Measurements from ENCODE around the gene TLR5. TPM values are rescaled to one million over a fixed set of nuclear protein-coding genes. Genes with fewer than 3 reads are reported as not detected.

Gene TLR5
- polyA plus RNA-seq, 2 donors: 3.5 to 4.7 TPM

DNA sequence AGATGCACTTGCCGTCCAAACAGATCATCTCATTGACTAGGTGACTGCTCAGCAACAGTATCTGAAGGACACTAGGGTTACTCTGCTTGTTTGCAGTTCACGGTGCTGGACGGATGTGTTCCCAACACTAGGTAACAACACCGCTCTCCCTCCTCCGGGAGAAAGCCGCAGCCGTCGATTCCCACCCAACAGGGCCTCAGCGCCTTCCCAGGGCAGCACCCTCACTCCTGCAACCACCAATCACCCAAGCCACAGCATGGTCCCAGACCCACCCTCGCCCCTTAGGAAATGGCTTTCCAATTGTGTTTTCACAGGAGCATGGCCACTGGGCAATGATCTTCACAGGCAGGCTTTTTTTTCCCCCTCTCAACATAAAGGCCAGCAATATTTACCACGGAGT lies 779 bp downstream of the TLR5 start:
- Histone ChIP-seq H3K4me3 (ENCODE audit: low read depth in 1 of 2, low read length in 2 of 2) (peak overlapping the region; percentile 60 to 63), H3K36me3 (ENCODE audit: control insufficient read depth in 2 of 2, insufficient read depth in 2 of 2, low read length in 1 of 2) (no peaks in the 10 kb centered on the region), H3K4me1 (ENCODE audit: control insufficient read depth in 2 of 2, insufficient read depth in 2 of 2, low read length in 1 of 2) (peaks cover 3 to 24% of the 10 kb centered on the region in 2 donors), H3K27me3 (ENCODE audit: control insufficient read depth in 1 of 2, insufficient read depth in 2 of 2, low read length in 2 of 2) (no peaks in the 10 kb centered on the region), H3K9me3 (ENCODE audit: control insufficient read depth in 2 of 2, insufficient read depth in 1 of 2, low read depth in 1 of 2, low read length in 1 of 2) (no peaks in the 10 kb centered on the region), H3K27ac (ENCODE audit: low read depth in 2 of 2, low read length in 1 of 2) (peak overlapping the region; percentile 79 to 88)
- 87 to 89% methylated on average over 11 of the region's 11 CpGs for WGBS, 2 donors

DNA sequence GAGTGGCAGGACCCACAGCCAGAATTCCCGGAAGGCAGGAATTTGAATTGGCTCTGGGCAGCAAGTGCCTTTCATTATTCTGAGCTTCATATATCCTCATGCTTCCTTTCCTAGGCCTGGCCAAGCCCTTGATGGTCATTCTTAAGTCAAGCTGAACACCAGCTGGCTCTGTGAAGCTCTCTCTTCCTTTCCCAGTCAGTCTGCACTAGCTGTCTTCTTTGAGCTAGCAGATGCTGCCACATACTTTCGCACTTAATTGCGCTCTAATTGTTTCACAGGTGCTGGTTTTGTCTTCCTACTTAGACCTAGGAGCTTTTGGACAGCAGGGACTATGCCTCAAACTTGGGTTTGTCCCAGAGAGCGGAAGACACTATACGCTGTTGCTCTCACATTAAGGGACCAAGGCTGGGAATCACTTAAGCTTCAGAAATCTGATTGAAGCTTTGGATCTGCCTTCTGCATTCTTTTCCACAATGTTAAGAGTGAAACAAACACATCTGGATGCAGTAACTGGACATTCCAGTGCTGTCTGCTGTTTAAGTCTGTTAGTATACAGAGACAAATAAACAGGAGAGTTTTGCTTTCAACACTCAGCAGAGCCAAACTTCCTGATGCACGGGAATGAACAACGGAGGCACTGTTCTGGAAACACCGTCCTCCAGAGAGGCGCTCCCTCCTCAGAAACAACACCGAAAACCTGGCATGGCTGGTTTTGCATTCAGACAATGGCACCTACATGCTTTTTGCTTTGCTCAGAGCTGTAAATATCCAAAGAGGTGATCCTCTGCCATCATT lies 2.2 kb downstream of the TLR5 start:
- Histone ChIP-seq H3K9me3 (ENCODE audit: control insufficient read depth in 2 of 2, insufficient read depth in 1 of 2, low read depth in 1 of 2, low read length in 1 of 2) (no peaks in the 10 kb centered on the region), H3K4me3 (ENCODE audit: low read depth in 1 of 2, low read length in 2 of 2) (no peak overlapping the region), H3K27me3 (ENCODE audit: control insufficient read depth in 1 of 2, insufficient read depth in 2 of 2, low read length in 2 of 2) (no peaks in the 10 kb centered on the region), H3K4me1 (ENCODE audit: control insufficient read depth in 2 of 2, insufficient read depth in 2 of 2, low read length in 1 of 2) (peaks cover 7 to 31% of the 10 kb centered on the region in 2 donors), H3K36me3 (ENCODE audit: control insufficient read depth in 2 of 2, insufficient read depth in 2 of 2, low read length in 1 of 2) (no peaks in the 10 kb centered on the region), H3K27ac (ENCODE audit: low read depth in 2 of 2, low read length in 1 of 2) (peak overlapping the region; percentile 62 to 69)
- WGBS, 2 donors: 57 to 60% methylated on average over 10 of the region's 10 CpGs

DNA sequence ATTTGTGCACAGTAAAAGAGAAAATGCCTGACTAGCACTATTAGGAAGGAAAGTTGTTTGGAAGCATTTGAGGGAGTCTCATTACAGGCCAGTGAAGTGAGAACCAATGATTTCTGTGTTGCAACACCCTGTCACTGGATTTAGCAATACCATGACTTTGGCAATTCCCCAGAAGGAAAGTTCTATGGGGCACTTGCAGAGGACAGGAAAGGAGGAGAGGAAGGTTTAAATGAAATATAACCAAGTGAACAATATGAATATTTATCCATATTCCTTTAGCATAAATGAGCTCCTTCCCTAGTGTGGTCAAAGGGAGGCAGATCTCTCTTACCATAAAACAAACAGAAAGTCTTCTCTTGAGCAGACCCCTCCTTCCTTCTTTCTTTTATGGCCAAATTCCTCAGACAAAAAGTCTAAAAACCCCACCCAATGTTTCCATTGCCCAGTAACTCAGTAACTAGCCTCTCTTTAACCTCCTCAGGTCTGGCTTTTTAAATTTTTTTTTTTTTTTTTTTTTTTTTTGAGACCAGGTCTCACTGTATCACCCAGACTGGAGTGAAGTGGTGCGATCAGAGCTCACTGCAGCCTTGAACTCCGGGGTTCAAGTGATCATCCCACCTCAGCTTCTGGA lies 5.5 kb downstream of the TLR5 start:
- Histone ChIP-seq H3K4me3 (ENCODE audit: low read depth in 1 of 2, low read length in 2 of 2) (no peak overlapping the region), H3K36me3 (ENCODE audit: control insufficient read depth in 2 of 2, insufficient read depth in 2 of 2, low read length in 1 of 2) (no peaks in the 10 kb centered on the region), H3K27me3 (ENCODE audit: control insufficient read depth in 1 of 2, insufficient read depth in 2 of 2, low read length in 2 of 2) (no peaks in the 10 kb centered on the region), H3K4me1 (ENCODE audit: control insufficient read depth in 2 of 2, insufficient read depth in 2 of 2, low read length in 1 of 2) (peaks cover 4 to 28% of the 10 kb centered on the region in 2 donors), H3K27ac (ENCODE audit: low read depth in 2 of 2, low read length in 1 of 2) (peak overlapping the region; percentile 54 to 60), H3K9me3 (ENCODE audit: control insufficient read depth in 2 of 2, insufficient read depth in 1 of 2, low read depth in 1 of 2, low read length in 1 of 2) (no peaks in the 10 kb centered on the region)
- 76 to 84% methylated on average over 2 of the region's 2 CpGs for WGBS, 2 donors

DNA sequence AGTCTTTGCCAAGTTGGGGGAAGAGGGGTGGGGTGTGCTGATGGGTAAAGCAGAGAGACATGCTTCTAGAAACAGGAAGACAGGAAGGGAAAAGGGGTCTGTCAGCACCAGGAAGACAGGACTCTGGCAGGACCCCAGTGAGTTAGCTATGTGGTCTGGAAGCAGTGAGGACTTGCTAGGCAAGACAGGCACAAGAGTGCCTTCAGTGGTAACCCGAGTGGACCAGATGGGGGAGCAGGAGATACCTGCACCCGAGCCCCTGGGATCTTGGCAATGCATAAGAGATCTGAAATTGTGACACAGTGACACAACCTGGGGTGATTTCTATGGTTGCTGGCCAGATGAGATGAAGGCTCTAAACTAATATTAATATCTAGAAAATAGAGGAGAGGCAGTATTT lies 7.0 kb downstream of the TLR5 start:
- peak overlapping the region; percentile 10 to 81 for H3K27ac ChIP-seq (ENCODE audit: low read depth in 2 of 2, low read length in 1 of 2)

DNA sequence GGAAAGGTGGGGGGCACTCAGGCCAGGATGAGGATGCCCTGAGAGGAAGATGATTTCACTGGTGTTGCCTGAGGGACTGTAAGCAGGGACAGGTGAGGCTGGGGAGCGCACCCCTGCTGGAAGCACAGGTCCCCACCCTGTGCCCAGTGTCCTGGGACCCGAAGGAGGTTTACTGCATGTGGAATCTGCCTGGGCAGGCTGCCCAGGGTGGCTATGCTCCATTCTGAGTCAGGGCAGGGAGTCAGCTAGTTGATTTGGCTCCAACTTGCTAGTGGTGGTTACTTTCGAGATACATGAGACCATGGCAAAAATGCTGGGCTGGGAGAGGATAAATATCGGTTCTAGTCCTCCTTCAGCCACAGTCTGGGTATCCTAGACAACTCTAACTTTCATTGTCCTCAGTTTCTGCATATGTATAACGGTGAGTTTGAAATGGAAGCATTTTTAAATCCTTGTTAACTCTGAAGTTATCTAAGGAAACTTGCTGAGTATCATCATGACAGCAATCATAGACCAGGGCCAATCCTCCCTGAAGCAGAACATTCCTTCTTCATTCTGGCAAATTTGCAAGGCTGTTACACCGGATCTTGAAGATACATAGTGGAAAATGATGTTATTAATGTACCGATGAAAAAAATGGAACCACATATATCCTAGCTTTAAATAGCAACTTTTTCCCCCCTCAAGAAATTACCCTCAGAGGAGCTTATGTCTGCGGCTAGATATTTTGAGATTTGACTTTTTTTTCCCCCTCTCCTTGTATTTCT lies 7.7 kb downstream of the TLR5 start:
- Histone ChIP-seq H3K27me3 (ENCODE audit: control insufficient read depth in 1 of 2, insufficient read depth in 2 of 2, low read length in 2 of 2) (no peaks in the 10 kb centered on the region), H3K9me3 (ENCODE audit: control insufficient read depth in 2 of 2, insufficient read depth in 1 of 2, low read depth in 1 of 2, low read length in 1 of 2) (no peaks in the 10 kb centered on the region), H3K4me3 (ENCODE audit: low read depth in 1 of 2, low read length in 2 of 2) (no peak overlapping the region), H3K27ac (ENCODE audit: low read depth in 2 of 2, low read length in 1 of 2) (peak overlapping the region; percentile 84 to 89), H3K4me1 (ENCODE audit: control insufficient read depth in 2 of 2, insufficient read depth in 2 of 2, low read length in 1 of 2) (peaks cover 4 to 17% of the 10 kb centered on the region in 2 donors), H3K36me3 (ENCODE audit: control insufficient read depth in 2 of 2, insufficient read depth in 2 of 2, low read length in 1 of 2) (no peaks in the 10 kb centered on the region)
- 38 to 49% methylated on average over 7 to 8 of the region's 8 CpGs for WGBS, 2 donors

More for the DNA sequence above, 7.0 kb downstream of the TLR5 start:
- Histone ChIP-seq H3K4me1 (ENCODE audit: control insufficient read depth in 2 of 2, insufficient read depth in 2 of 2, low read length in 1 of 2) (peaks cover 4 to 21% of the 10 kb centered on the region in 2 donors), H3K27me3 (ENCODE audit: control insufficient read depth in 1 of 2, insufficient read depth in 2 of 2, low read length in 2 of 2) (no peaks in the 10 kb centered on the region), H3K36me3 (ENCODE audit: control insufficient read depth in 2 of 2, insufficient read depth in 2 of 2, low read length in 1 of 2) (no peaks in the 10 kb centered on the region), H3K9me3 (ENCODE audit: control insufficient read depth in 2 of 2, insufficient read depth in 1 of 2, low read depth in 1 of 2, low read length in 1 of 2) (no peaks in the 10 kb centered on the region), H3K4me3 (ENCODE audit: low read depth in 1 of 2, low read length in 2 of 2) (no peak overlapping the region)
- 62 to 64% methylated on average over 2 of the region's 2 CpGs for WGBS, 2 donors

DNA sequence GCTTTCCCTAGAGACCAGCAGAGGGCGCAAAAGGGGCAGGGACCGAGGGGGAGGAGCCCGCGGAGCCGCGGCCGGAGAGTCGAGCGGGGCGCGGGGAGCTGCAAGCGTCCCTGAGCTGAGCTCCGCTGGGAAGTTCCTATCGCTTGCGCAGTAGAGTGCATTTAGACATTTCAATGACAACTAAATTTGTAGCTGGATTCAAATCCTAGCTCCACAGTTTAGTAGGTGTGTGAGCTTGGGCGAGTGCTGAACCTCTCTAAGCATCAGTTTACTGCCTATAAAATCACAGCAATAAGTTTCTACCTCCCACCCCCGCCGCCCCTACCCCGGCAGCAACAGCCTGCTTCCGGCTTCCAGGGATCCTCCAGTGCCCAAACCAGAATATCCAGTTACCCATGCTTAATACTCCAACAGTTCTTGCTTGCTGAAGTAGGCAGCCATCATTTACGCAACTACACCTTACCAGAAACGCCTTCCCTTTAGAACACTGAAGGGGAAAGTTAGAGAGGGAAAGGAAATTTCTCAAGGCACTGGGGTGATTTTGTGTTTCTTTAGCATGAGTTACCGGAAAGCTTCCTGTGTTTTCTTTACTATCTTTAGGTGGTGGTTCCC lies 9.1 kb downstream of the TLR5 start:
- no peaks in the 10 kb centered on the region for H3K36me3 ChIP-seq (ENCODE audit: control insufficient read depth in 2 of 2, insufficient read depth in 2 of 2, low read length in 1 of 2)
- peak overlapping the region in 1 of 2 donors; percentile 53 for H3K4me3 ChIP-seq (ENCODE audit: low read depth in 1 of 2, low read length in 2 of 2)
- H3K27me3 ChIP-seq (ENCODE audit: control insufficient read depth in 1 of 2, insufficient read depth in 2 of 2, low read length in 2 of 2): no peaks in the 10 kb centered on the region
- peaks cover 4 to 24% of the 10 kb centered on the region in 2 donors for H3K4me1 ChIP-seq (ENCODE audit: control insufficient read depth in 2 of 2, insufficient read depth in 2 of 2, low read length in 1 of 2)
- no peaks in the 10 kb centered on the region for H3K9me3 ChIP-seq (ENCODE audit: control insufficient read depth in 2 of 2, insufficient read depth in 1 of 2, low read depth in 1 of 2, low read length in 1 of 2)
- WGBS, 2 donors: 3% methylated on average over 23 of the region's 23 CpGs
- peak overlapping the region; percentile 79 to 84 for H3K27ac ChIP-seq (ENCODE audit: low read depth in 2 of 2, low read length in 1 of 2)

DNA sequence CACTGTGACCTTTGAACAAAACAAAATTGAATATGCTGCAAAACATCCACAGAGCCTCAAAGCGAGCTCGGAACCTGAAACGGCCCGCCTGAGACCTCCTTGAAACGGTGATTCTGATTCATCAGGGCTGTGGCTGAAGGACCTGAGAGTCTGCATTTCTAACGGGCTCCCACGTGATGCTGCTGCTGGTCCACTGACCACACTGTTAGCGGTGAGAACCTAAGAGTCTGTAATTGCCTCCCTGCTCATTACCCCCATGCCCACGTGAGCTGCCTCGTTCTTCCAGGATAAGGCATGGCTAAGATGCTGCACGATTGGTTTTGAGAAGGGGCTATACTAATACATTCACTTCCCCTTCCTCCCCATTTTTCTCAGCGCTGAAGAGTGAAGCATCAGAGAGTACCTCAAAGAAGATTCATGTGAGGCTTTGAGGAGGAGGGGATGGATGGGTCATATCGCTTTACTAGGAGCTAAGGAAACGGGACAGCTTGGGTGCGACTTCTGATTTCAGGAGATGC lies 9.7 kb downstream of the TLR5 start:
- Histone ChIP-seq H3K27ac (ENCODE audit: low read depth in 2 of 2, low read length in 1 of 2) (peak overlapping the region; percentile 24 to 84), H3K4me3 (ENCODE audit: low read depth in 1 of 2, low read length in 2 of 2) (no peak overlapping the region), H3K4me1 (ENCODE audit: control insufficient read depth in 2 of 2, insufficient read depth in 2 of 2, low read length in 1 of 2) (peaks cover 4 to 24% of the 10 kb centered on the region in 2 donors), H3K36me3 (ENCODE audit: control insufficient read depth in 2 of 2, insufficient read depth in 2 of 2, low read length in 1 of 2) (peaks cover 0 to 1% of the 10 kb centered on the region in 2 donors), H3K9me3 (ENCODE audit: control insufficient read depth in 2 of 2, insufficient read depth in 1 of 2, low read depth in 1 of 2, low read length in 1 of 2) (no peaks in the 10 kb centered on the region), H3K27me3 (ENCODE audit: control insufficient read depth in 1 of 2, insufficient read depth in 2 of 2, low read length in 2 of 2) (no peaks in the 10 kb centered on the region)
- 27 to 35% methylated on average over 15 of the region's 15 CpGs for WGBS, 2 donors

DNA sequence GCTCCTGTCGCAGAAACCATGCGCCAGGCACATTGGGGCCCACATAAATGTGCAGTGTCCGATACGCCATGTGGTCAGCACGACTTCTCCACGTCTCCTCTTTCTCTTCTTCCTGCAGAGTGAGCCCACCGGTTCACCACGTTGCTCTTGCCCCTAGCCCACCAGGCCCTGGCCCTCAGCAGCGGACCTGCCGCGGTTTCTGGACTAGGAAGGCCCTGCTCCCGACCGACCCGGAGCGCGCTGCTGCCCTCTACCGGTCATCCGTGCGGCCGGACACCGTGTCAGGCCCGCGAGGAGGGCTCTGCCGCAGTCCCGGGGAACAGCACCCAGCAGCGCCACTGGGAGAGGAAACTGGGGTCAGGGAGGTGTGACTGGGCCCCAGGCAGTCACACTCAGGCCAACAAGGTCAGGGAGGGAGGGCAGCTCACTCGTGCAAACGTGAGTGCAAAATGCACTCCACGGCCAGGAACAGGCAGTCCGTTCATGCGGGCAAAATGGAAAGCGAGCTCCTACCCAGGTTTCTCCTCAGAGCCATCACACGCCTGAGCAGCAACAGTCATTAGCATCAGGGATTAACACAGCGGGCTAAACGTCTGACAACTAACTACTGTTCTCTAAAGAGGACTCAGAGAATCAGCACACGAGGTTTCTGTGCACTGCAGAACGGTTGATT lies 13.7 kb downstream of the TLR5 start:
- H3K27ac ChIP-seq (ENCODE audit: low read depth in 2 of 2, low read length in 1 of 2): no peak overlapping the region
- H3K36me3 ChIP-seq (ENCODE audit: control insufficient read depth in 2 of 2, insufficient read depth in 2 of 2, low read length in 1 of 2): peaks cover 0 to 1% of the 10 kb centered on the region in 2 donors
- WGBS, 2 donors: 34 to 49% methylated on average over 37 of the region's 37 CpGs
- H3K9me3 ChIP-seq (ENCODE audit: control insufficient read depth in 2 of 2, insufficient read depth in 1 of 2, low read depth in 1 of 2, low read length in 1 of 2): no peaks in the 10 kb centered on the region
- no peaks in the 10 kb centered on the region for H3K27me3 ChIP-seq (ENCODE audit: control insufficient read depth in 1 of 2, insufficient read depth in 2 of 2, low read length in 2 of 2)
- peak overlapping the region in 1 of 2 donors; percentile 23 for H3K4me3 ChIP-seq (ENCODE audit: low read depth in 1 of 2, low read length in 2 of 2)
- H3K4me1 ChIP-seq (ENCODE audit: control insufficient read depth in 2 of 2, insufficient read depth in 2 of 2, low read length in 1 of 2): peaks cover 0 to 9% of the 10 kb centered on the region in 2 donors

Data from esophagus (tissue), 2 donors.